A673 (cell line): ENCODE results near the gene CEBPB. TPM values are rescaled to one million over a fixed set of nuclear protein-coding genes. Genes with fewer than 3 reads are reported as not detected.
A peak's percentile ranks its signal among the peaks of the same experiment; 100 is the strongest.

ENCODE experiments used
- BruUV-seq: library from RNA; stranded (reverse); fragments of 400-500 nt; replicated peaks from 2 replicates; lab custom pipeline; 2021; lab: Mats Ljungman, UMichigan
- CTCF ChIA-PET: fragments of 300-600 bp; sonication (Branson Sonifier 250); formaldehyde crosslinking; loops from one replicate; lab custom pipeline; 2022; ENCODE audit warnings: antibody characterized with exemption; lab: Charles Lee
- POLR2A ChIA-PET: fragments of 300-600 bp; sonication (Branson Sonifier 250); formaldehyde crosslinking; loops from one replicate; lab custom pipeline; 2022; ENCODE audit warnings: antibody characterized with exemption; ENCODE audit not compliant: low non-redundant PET; lab: Charles Lee
- DNase-seq: peaks from one replicate; pipeline ENCODE4 v3.0.0-alpha.2; 2015; ENCODE audit warnings: low spot score
- H3K27ac ChIP-seq: fragments of 200-600 bp; sonication (generic); 2 replicates; pipeline ENCODE4 v1.5.1; 2016; ENCODE audit warnings: mixed run types, low read depth, mild to moderate bottlenecking, mixed read lengths, antibody characterized with exemption, low read length; ENCODE audit not compliant: poor library complexity, severe bottlenecking
- H3K27me3 ChIP-seq: fragments of 200-600 bp; sonication (generic); replicated peaks from 2 replicates; pipeline ENCODE4 v1.6.1; 2017; ENCODE audit warnings: mixed run types, low read depth, mild to moderate bottlenecking, mixed read lengths, antibody characterized with exemption, low read length; ENCODE audit not compliant: insufficient read depth, poor library complexity
- H3K36me3 ChIP-seq: fragments of 200-600 bp; sonication (generic); 2 replicates; pipeline ENCODE4 v1.6.1; 2016; ENCODE audit warnings: mixed run types, mild to moderate bottlenecking, mixed read lengths, antibody characterized with exemption, low read length; ENCODE audit not compliant: insufficient read depth, poor library complexity, severe bottlenecking
- H3K4me1 ChIP-seq: fragments of 200-600 bp; sonication (generic); 2 replicates; pipeline ENCODE4 v1.6.1; 2017; ENCODE audit warnings: mixed run types, mild to moderate bottlenecking, mixed read lengths, antibody characterized with exemption, low read length; ENCODE audit not compliant: insufficient read depth, poor library complexity, severe bottlenecking
- H3K4me3 ChIP-seq: fragments of 200-600 bp; sonication (generic); 2 replicates; pipeline ENCODE4 v1.5.1; 2016; ENCODE audit warnings: low read depth, mixed run types, mild to moderate bottlenecking, mixed read lengths, low read length; ENCODE audit not compliant: poor library complexity, severe bottlenecking
- H3K9me3 ChIP-seq: fragments of 200-600 bp; sonication (generic); 2 replicates; pipeline ENCODE4 v1.6.1; 2016; ENCODE audit warnings: mixed run types, low read depth, mild to moderate bottlenecking, mixed read lengths, antibody characterized with exemption, low read length; ENCODE audit not compliant: poor library complexity, severe bottlenecking
- EZH2 ChIP-seq: fragments of 200-600 bp; sonication (generic); IDR thresholded peaks from 2 replicates; pipeline ENCODE4 v1.6.1; 2017; ENCODE audit warnings: borderline replicate concordance, low read depth, mild to moderate bottlenecking, mixed read lengths, antibody characterized with exemption, low read length; ENCODE audit not compliant: poor library complexity, severe bottlenecking
- intact Hi-C: fragments of 100-400 bp; cut with micrococcal nuclease; formaldehyde crosslinking; loops from one replicate; pipeline ENCODE4 v1.10.0; 2022; ENCODE audit not compliant: unreplicated experiment
- total RNA-seq: library from RNA; stranded (reverse); gene quantifications from 2 replicates; pipeline ENCODE4 v1.2.3, GENCODE V29; 2021
- TF ChIP-seq, protein P1 (sequence below): fragments of 300-800, 200-600 bp; sonication (generic); conservative IDR thresholded peaks from 2 replicates; pipeline ENCODE4 v1.5.1; 2017; ENCODE audit warnings: low read depth, mild to moderate bottlenecking, antibody characterized with exemption, low read length, moderate library complexity, mixed read lengths

The CEBPB gene
- total RNA-seq, 1 experiment from 2014 or later = 130 TPM

DNA sequence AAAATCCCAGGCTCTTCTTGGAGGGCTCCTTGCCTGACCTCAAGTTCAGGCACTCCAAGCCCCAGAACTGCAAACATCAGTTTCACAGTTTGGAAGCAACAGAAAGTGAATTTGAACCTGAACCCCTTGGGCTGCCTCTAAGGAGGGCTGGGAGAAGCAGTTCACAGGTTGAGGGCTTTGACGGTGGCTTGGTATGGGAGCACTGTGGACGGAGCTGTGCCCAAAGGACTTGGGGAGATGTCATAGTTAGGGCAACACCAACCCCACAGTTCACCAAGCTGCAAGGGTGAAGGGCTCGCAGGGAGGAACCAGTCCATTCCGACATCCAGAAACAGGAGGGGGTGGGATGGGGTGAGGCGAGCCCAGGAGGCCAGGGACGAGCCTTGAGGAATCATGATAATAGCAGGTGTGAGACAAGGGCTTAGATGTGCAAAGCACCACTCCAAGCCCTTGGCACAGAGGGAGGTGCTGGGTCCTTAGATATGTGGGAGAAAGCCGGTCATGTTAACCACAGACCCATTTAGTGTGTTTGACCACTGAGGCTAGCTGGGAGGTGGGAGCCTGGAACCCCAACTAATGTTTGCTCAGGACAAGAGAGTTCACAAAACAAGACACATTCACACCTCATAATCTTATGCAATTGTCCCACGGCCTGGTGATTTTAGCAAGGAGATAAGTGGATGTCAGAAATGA, 4.3 kb downstream of the CEBPB start:
- DNase-seq = no peak
- ChIA-PET CTCF (no interaction called here), POLR2A (no interaction called here)
- H3K4me1 ChIP-seq = peaks cover 18% of the 10 kb centered on the region
- intact Hi-C loops = no loop called here
- H3K27me3 ChIP-seq = no peaks in the 10 kb centered on the region
- TF ChIP-seq, protein P1, sequence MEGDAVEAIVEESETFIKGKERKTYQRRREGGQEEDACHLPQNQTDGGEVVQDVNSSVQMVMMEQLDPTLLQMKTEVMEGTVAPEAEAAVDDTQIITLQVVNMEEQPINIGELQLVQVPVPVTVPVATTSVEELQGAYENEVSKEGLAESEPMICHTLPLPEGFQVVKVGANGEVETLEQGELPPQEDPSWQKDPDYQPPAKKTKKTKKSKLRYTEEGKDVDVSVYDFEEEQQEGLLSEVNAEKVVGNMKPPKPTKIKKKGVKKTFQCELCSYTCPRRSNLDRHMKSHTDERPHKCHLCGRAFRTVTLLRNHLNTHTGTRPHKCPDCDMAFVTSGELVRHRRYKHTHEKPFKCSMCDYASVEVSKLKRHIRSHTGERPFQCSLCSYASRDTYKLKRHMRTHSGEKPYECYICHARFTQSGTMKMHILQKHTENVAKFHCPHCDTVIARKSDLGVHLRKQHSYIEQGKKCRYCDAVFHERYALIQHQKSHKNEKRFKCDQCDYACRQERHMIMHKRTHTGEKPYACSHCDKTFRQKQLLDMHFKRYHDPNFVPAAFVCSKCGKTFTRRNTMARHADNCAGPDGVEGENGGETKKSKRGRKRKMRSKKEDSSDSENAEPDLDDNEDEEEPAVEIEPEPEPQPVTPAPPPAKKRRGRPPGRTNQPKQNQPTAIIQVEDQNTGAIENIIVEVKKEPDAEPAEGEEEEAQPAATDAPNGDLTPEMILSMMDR = no peak
- no peak for TF ChIP-seq EZH2
- H3K9me3 ChIP-seq = peaks cover 4% of the 10 kb centered on the region
- BruUV-seq = no TSS peak
- H3K4me3 ChIP-seq = peak overlapping the region; percentile 97
- H3K36me3 ChIP-seq = peaks cover 28% of the 10 kb centered on the region
- H3K27ac ChIP-seq = peak overlapping the region; percentile 99

DNA sequence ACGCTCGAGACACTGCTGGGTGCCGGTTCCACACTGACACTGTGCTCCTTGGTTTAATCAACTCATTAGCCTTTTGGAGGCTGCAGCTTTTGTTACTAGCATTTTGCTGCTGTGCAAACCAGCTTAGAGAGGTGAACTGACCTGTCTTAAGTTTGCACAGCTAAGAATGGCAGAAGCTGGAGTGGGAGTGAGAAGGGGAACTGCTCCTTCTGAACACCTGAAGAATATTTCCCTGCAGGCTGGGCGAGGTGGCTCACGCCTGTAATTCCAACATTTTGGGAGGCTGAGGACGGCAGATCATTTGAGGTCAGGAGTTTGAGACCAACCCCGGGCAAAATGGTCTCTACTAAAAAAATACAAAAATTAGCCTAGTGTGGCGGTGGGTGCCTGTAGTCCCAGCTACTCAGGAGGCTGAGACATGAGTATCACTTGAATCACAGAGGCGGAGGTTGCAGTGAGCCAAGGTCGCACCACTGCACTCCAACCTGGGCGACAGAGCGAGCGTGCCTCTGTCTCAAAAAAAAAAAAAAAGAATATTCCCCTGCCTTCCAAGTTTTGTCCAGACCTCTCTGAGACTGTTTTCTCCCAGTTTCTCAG, 5.0 kb downstream of the CEBPB start:
- TF ChIP-seq EZH2 = no peak
- TF ChIP-seq, protein P1 = no peak
- Histone ChIP-seq H3K4me3 (no peak overlapping the region), H3K27ac (peak overlapping the region; percentile 99), H3K4me1 (peaks cover 17% of the 10 kb centered on the region), H3K9me3 (peaks cover 4% of the 10 kb centered on the region), H3K36me3 (peaks cover 28% of the 10 kb centered on the region), H3K27me3 (no peaks in the 10 kb centered on the region)
- ChIA-PET CTCF (no interaction called here), POLR2A (no interaction called here)
- no peak for DNase-seq
- intact Hi-C loops = no loop called here
- no TSS peak for BruUV-seq

DNA sequence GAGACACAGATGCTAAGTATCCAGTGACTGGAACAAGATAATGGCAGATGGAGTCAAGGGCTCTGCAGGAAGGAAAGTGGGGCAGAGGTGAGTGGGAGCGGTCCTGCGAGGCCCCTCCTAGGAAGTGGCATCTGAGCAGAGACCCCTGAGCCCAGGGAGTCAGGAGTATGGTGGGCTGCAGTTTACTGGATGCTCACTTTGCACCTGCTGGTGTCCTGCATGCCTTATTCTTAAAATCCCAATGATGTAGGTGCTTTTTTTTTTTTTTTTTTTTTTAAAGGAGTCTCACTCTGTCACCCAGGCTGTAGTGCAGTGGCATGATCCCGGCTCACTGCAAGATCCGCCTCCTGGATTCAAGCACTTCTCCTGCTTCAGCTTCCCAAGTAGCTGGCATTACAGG, 5.6 kb downstream of the CEBPB start:
- intact Hi-C loops = no loop called here
- CTCF ChIA-PET = interaction anchor here (1.0 kb wide), 1 partner anchor 268 kb away, joined by 3 read pairs; no protein-coding TSS in a partner anchor
- BruUV-seq = no TSS peak
- POLR2A ChIA-PET = no interaction called here
- Histone ChIP-seq H3K27me3 (no peaks in the 10 kb centered on the region), H3K36me3 (peaks cover 28% of the 10 kb centered on the region), H3K9me3 (peaks cover 4% of the 10 kb centered on the region), H3K27ac (peak overlapping the region; percentile 99), H3K4me1 (peaks cover 17% of the 10 kb centered on the region), H3K4me3 (no peak overlapping the region)
- DNase-seq = no peak
- TF ChIP-seq, protein P1 = no peak
- TF ChIP-seq EZH2 = no peak
